Measurements from ENCODE around the gene POR. TPM values are rescaled to one million over a fixed set of nuclear protein-coding genes. Genes with fewer than 3 reads are reported as not detected.

Gene POR
- total and polyA plus RNA-seq, 5 donors from 2014 or later, result 51.3 to 68.0 (median 60.5) TPM

DNA sequence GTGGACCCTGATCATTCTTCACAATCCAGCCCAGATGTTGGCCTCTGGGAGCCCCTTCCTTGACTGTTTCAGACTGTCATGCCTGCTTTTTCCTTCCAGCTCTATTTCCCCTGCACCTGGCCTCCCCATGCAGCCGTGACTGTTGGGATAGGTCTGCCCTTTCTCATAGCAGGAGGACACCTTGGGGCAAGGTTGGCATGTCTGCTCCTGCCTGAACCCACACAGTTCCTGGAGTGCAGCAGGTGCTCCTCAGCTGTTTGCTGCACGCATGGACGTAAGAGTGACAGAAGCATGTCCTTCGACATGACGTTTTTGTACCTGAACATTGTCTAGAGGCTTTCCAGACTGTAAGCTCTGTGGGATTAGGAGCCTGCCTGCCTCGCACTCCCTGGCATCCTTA, 24.0 kb downstream of the POR start:
- Histone ChIP-seq H3K9me3 (ENCODE audit: control insufficient read depth in 2 of 2, low read length in 2 of 2) (no peaks in the 10 kb centered on the region), H3K4me1 (ENCODE audit: control insufficient read depth, insufficient read depth, low read length, poor library complexity, severe bottlenecking) (no peaks in the 10 kb centered on the region), H3K36me3 (ENCODE audit: control insufficient read depth, insufficient read depth, low read length) (peaks cover 3% of the 10 kb centered on the region), H3K27ac (ENCODE audit: insufficient read depth, low read length, poor library complexity, severe bottlenecking) (no peak overlapping the region), H3K4me3 (ENCODE audit: low read depth, low read length) (no peak overlapping the region), H3K27me3 (ENCODE audit: control insufficient read depth, insufficient read depth, low read length) (no peaks in the 10 kb centered on the region)
- no peak overlapping the region for H3K4me3 Mint-ChIP-seq
- ATAC-seq (ENCODE audit: low read depth in 2 of 2) (no peak), DNase-seq (no peak)
- no peaks in the 10 kb centered on the region for H3K9me3 Mint-ChIP-seq
- H3K36me3 Mint-ChIP-seq, result peaks cover 15% of the 10 kb centered on the region
- H3K27me3 Mint-ChIP-seq, result no peaks in the 10 kb centered on the region
- peak overlapping the region in 1 of 3 donors; percentile 54 for H3K27ac Mint-ChIP-seq
- peaks cover 0 to 10% (median 6%) of the 10 kb centered on the region in 4 donors for H3K4me1 Mint-ChIP-seq

DNA sequence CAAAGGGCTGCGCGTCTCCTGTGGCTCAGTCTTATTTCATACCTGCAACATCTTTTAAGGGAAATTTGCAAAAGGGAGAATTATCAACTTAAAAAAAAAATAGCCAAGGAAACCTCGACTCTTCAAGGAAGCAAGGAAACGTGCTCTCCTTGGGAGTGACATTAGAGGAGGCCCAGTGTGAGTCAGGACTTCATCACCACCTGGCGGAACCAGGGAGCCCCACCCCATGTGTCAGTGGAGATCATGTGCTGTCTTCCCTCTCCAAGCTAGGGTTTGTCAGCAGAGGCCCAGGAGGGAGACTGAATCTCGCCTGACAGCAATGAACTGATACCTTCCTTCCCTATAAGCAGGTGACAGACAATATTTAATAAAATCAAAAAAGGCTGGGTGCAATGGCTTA, 28.9 kb downstream of the POR start:
- Histone ChIP-seq H3K27me3 (ENCODE audit: control insufficient read depth, insufficient read depth, low read length) (no peaks in the 10 kb centered on the region), H3K36me3 (ENCODE audit: control insufficient read depth, insufficient read depth, low read length) (peaks cover 3% of the 10 kb centered on the region), H3K27ac (ENCODE audit: insufficient read depth, low read length, poor library complexity, severe bottlenecking) (no peak overlapping the region), H3K4me1 (ENCODE audit: control insufficient read depth, insufficient read depth, low read length, poor library complexity, severe bottlenecking) (no peaks in the 10 kb centered on the region), H3K4me3 (ENCODE audit: low read depth, low read length) (no peak overlapping the region), H3K9me3 (ENCODE audit: control insufficient read depth in 2 of 2, low read length in 2 of 2) (no peaks in the 10 kb centered on the region)
- Mint-ChIP-seq H3K36me3 (peaks cover 8% of the 10 kb centered on the region), H3K27me3 (no peaks in the 10 kb centered on the region), H3K4me1 (peaks cover 0 to 20% (median 15%) of the 10 kb centered on the region in 4 donors), H3K4me3 (no peak overlapping the region), H3K9me3 (no peaks in the 10 kb centered on the region), H3K27ac (no peak overlapping the region)
- DNase-seq (no peak), ATAC-seq (ENCODE audit: low read depth in 2 of 2) (no peak)

DNA sequence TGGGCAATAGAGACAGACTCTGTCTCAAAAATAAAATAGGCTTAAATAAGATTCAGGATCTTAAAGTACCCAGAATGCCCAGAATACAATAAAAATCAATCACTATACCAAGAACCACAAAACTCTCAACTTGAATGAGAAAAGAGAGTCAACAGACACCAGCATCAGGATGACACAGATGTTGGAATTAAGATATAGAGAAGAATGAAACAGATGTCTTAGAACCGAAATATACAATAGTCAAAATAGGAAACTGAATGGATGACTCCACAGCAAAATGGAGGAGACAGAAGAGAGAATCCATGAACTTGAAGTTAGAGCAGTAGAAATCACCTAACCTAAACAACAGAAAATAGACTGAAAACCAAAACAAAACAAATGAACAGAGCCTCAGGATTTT, 29.6 kb downstream of the POR start:
- no peak overlapping the region for H3K27ac ChIP-seq (ENCODE audit: insufficient read depth, low read length, poor library complexity, severe bottlenecking)

DNA sequence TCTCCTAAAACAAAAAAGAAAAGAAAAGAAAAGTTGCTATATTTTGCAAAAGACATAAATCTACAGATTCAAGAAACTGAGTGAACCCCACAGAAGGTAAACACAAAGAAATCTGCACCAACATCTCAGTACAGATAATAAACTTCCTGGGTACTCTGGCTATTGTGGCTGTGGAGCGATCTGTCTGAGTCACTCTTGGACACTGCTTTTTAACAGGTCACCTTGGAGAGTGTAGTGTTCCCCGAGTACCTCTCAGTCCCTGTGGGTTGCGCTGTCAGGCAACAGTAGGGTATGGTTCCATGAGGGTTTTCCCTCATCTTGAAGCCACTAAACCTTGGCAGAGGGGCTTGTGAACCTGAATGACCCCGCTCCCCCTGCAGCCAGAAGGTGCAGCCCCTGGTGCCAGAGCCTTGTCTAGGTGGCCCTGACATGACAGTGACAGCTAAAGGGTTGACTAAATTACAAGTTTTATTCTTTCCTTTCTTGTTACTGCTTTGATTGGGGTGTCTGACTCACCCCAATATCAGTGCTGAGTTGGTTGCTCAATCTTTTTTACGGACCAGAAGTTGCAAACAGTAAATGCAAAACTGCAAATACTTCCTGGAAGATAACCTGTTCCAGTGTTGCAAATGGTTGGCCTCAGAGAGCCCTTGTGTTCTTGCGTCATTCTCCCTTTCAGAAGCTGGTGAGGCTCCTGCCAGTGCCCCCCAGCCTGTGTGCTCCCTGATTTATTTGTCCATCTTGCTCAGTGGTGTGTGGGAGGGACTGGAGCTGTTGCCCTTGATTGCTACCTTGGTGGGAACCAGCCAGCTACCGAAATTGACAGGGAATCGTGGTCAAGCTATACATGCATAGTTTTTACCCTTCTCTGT, 30.6 kb downstream of the POR start:
- H3K36me3 Mint-ChIP-seq, result peaks cover 6% of the 10 kb centered on the region
- no peaks in the 10 kb centered on the region for H3K9me3 Mint-ChIP-seq
- no peak for ATAC-seq (ENCODE audit: low read depth in 2 of 2)
- peak overlapping the region in 1 of 3 donors; percentile 60 for H3K27ac Mint-ChIP-seq
- H3K4me3 Mint-ChIP-seq, result no peak overlapping the region
- peaks cover 0 to 20% (median 16%) of the 10 kb centered on the region in 4 donors for H3K4me1 Mint-ChIP-seq
- no peaks in the 10 kb centered on the region for H3K27me3 ChIP-seq (ENCODE audit: control insufficient read depth, insufficient read depth, low read length)
- no peak for DNase-seq
- peaks cover 3% of the 10 kb centered on the region for H3K36me3 ChIP-seq (ENCODE audit: control insufficient read depth, insufficient read depth, low read length)
- H3K9me3 ChIP-seq (ENCODE audit: control insufficient read depth in 2 of 2, low read length in 2 of 2), result no peaks in the 10 kb centered on the region
- H3K4me1 ChIP-seq (ENCODE audit: control insufficient read depth, insufficient read depth, low read length, poor library complexity, severe bottlenecking), result no peaks in the 10 kb centered on the region
- H3K4me3 ChIP-seq (ENCODE audit: low read depth, low read length), result no peak overlapping the region
- no peak overlapping the region for H3K27ac ChIP-seq (ENCODE audit: insufficient read depth, low read length, poor library complexity, severe bottlenecking)
- H3K27me3 Mint-ChIP-seq, result no peaks in the 10 kb centered on the region

More for the DNA sequence above, 29.6 kb downstream of the POR start:
- no peak overlapping the region for H3K4me3 ChIP-seq (ENCODE audit: low read depth, low read length)
- no peak for DNase-seq
- Mint-ChIP-seq H3K9me3 (no peaks in the 10 kb centered on the region), H3K27ac (no peak overlapping the region), H3K4me1 (peaks cover 0 to 20% (median 15%) of the 10 kb centered on the region in 4 donors), H3K36me3 (peaks cover 6% of the 10 kb centered on the region), H3K27me3 (no peaks in the 10 kb centered on the region), H3K4me3 (no peak overlapping the region)
- no peaks in the 10 kb centered on the region for H3K9me3 ChIP-seq (ENCODE audit: control insufficient read depth in 2 of 2, low read length in 2 of 2)
- H3K36me3 ChIP-seq (ENCODE audit: control insufficient read depth, insufficient read depth, low read length), result peaks cover 3% of the 10 kb centered on the region
- no peaks in the 10 kb centered on the region for H3K27me3 ChIP-seq (ENCODE audit: control insufficient read depth, insufficient read depth, low read length)
- H3K4me1 ChIP-seq (ENCODE audit: control insufficient read depth, insufficient read depth, low read length, poor library complexity, severe bottlenecking), result no peaks in the 10 kb centered on the region
- no peak for ATAC-seq (ENCODE audit: low read depth in 2 of 2)

DNA sequence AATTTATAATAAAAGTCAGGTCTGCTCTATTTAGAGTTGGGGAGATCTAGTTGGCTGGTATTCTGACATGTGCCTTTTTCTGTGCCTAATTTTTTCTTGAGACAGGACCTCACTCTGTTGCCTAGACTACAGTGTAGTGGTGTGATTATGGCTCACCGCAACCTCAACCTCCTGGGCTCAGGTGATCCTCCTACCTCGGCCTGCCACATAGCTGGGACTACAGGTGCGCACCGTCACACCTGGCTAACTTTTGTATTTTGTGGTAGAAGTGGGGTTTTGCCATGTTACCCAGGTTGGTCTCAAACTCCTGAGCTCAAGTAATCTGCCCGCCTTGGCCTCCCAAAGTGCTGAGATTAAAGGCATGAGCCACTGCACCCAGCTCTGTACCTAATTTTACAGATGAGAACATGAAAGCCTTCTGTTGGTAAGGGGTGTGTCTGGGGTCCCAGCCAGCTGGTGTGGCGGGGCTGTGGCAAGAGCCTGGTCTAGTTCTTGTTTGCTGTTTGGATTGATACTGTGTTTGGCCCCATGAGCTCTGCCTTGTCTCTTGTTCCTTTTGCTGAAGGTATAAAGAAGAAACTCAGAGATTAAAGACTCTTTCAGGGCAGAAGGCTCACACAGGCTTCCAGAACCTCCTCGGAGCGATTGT, 31.4 kb downstream of the POR start:
- H3K36me3 Mint-ChIP-seq, result peaks cover 6% of the 10 kb centered on the region
- H3K27me3 Mint-ChIP-seq, result no peaks in the 10 kb centered on the region
- no peaks in the 10 kb centered on the region for H3K9me3 Mint-ChIP-seq
- peaks cover 0 to 20% (median 16%) of the 10 kb centered on the region in 4 donors for H3K4me1 Mint-ChIP-seq
- Histone ChIP-seq H3K27ac (ENCODE audit: insufficient read depth, low read length, poor library complexity, severe bottlenecking) (no peak overlapping the region), H3K4me1 (ENCODE audit: control insufficient read depth, insufficient read depth, low read length, poor library complexity, severe bottlenecking) (no peaks in the 10 kb centered on the region), H3K27me3 (ENCODE audit: control insufficient read depth, insufficient read depth, low read length) (no peaks in the 10 kb centered on the region), H3K9me3 (ENCODE audit: control insufficient read depth in 2 of 2, low read length in 2 of 2) (no peaks in the 10 kb centered on the region), H3K36me3 (ENCODE audit: control insufficient read depth, insufficient read depth, low read length) (peaks cover 3% of the 10 kb centered on the region), H3K4me3 (ENCODE audit: low read depth, low read length) (no peak overlapping the region)
- DNase-seq (no peak), ATAC-seq (ENCODE audit: low read depth in 2 of 2) (no peak)
- H3K4me3 Mint-ChIP-seq, result no peak overlapping the region
- H3K27ac Mint-ChIP-seq, result peak overlapping the region in 1 of 3 donors; percentile 20

DNA sequence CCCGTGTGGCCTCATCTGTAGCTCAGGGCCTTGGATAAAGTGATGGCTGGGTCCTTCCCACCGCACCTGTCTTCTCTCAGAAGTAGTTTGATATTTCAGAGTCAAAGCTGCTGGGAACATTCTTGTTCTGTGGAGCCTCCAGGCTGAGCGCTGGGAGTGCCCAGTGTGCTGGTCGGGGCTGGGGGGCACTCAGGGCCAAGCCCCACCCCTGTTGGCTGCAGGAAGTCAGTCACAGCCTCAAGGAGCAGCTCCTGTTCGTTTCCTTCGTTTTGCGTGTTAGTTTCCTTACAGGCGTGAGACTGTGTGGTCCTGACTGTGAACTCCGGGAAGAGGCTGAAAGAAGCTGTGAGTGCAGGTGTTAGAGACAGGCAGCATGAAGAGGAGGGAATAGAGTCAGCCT, 33.2 kb downstream of the POR start:
- H3K27ac Mint-ChIP-seq, result peak overlapping the region; percentile 50 to 83 (median 62)
- H3K27me3 ChIP-seq (ENCODE audit: control insufficient read depth, insufficient read depth, low read length), result no peaks in the 10 kb centered on the region
- peaks cover 6% of the 10 kb centered on the region for H3K36me3 Mint-ChIP-seq
- H3K4me3 Mint-ChIP-seq, result no peak overlapping the region
- no peaks in the 10 kb centered on the region for H3K9me3 ChIP-seq (ENCODE audit: control insufficient read depth in 2 of 2, low read length in 2 of 2)
- H3K4me1 Mint-ChIP-seq, result peaks cover 0 to 17% (median 16%) of the 10 kb centered on the region in 4 donors
- no peak overlapping the region for H3K27ac ChIP-seq (ENCODE audit: insufficient read depth, low read length, poor library complexity, severe bottlenecking)
- no peaks in the 10 kb centered on the region for H3K9me3 Mint-ChIP-seq
- peaks cover 3% of the 10 kb centered on the region for H3K36me3 ChIP-seq (ENCODE audit: control insufficient read depth, insufficient read depth, low read length)
- ATAC-seq (ENCODE audit: low read depth in 2 of 2), result no peak
- no peak for DNase-seq
- H3K27me3 Mint-ChIP-seq, result no peaks in the 10 kb centered on the region
- H3K4me3 ChIP-seq (ENCODE audit: low read depth, low read length), result no peak overlapping the region
- H3K4me1 ChIP-seq (ENCODE audit: control insufficient read depth, insufficient read depth, low read length, poor library complexity, severe bottlenecking), result no peaks in the 10 kb centered on the region

DNA sequence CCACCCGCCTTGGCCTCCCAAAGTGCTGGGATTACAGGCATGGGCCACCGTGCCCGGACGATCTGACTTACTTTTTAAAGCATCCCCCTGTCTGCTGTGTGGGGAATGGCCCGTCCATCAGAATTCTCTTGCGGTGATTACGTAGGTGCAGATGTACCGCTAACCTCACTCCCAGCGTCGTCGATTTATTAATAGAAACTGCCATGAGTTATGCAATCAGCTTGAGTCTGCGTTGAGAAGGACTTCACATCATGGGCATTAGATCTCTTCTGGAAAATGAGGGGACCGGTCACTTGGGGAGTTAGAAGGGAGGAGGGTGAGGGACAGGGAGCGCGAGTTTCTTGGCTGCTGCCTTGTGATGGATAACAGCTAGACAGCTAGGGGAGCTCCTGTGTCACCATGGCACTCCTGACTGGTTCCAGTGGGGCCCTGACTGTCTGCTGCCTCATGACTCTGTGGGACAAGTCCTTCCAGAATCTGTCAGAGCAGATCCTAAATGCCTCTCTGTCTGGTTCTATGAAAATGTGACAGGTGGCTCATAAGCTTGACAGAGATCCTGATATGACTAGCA, 35.2 kb downstream of the POR start:
- Histone ChIP-seq H3K27ac (ENCODE audit: insufficient read depth, low read length, poor library complexity, severe bottlenecking) (no peak overlapping the region), H3K36me3 (ENCODE audit: control insufficient read depth, insufficient read depth, low read length) (peaks cover 9% of the 10 kb centered on the region), H3K9me3 (ENCODE audit: control insufficient read depth in 2 of 2, low read length in 2 of 2) (no peaks in the 10 kb centered on the region), H3K4me3 (ENCODE audit: low read depth, low read length) (no peak overlapping the region), H3K27me3 (ENCODE audit: control insufficient read depth, insufficient read depth, low read length) (no peaks in the 10 kb centered on the region), H3K4me1 (ENCODE audit: control insufficient read depth, insufficient read depth, low read length, poor library complexity, severe bottlenecking) (no peaks in the 10 kb centered on the region)
- Mint-ChIP-seq H3K4me1 (peaks cover 0 to 14% (median 11%) of the 10 kb centered on the region in 4 donors), H3K36me3 (peaks cover 11% of the 10 kb centered on the region), H3K4me3 (no peak overlapping the region), H3K27ac (no peak overlapping the region), H3K27me3 (no peaks in the 10 kb centered on the region), H3K9me3 (no peaks in the 10 kb centered on the region)
- no peak for DNase-seq
- ATAC-seq (ENCODE audit: low read depth in 2 of 2), result no peak
